Activated T-helper 1 cell treated with Interleukin-2 at 50 U/mL for 16 hours (primary cell): ENCODE measurements around the gene TPPP.

Experiments
- DNase-seq: peaks from one replicate; pipeline ENCODE4 v3.0.0-alpha.2; 2020; ENCODE audit warnings: low read depth

The TPPP gene

DNA sequence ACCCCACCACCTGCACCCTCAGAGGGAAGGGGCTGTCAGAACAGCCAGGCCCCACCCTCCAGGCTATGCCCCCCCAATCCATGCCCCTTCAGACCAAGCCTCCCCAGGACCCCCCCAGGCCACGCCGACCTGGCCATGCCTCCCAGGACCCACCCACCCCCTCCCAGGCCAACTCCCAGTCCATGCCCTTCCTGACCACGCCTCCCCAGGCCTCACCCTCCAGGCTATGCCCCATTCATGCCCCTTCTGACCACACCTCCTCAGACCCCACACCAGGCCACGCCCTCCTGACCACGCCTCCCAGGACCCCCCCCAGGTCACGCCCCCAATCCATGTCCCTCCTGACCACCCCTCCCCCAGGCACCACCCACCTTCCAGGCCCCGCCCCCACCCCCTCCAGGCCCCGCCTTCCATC, 27.6 kb downstream of the TPPP start:
- no peak for DNase-seq

GRCh38 chr5:664994-665360, 28.2 kb downstream of the TPPP start:
- DNase-seq, result no peak

DNA sequence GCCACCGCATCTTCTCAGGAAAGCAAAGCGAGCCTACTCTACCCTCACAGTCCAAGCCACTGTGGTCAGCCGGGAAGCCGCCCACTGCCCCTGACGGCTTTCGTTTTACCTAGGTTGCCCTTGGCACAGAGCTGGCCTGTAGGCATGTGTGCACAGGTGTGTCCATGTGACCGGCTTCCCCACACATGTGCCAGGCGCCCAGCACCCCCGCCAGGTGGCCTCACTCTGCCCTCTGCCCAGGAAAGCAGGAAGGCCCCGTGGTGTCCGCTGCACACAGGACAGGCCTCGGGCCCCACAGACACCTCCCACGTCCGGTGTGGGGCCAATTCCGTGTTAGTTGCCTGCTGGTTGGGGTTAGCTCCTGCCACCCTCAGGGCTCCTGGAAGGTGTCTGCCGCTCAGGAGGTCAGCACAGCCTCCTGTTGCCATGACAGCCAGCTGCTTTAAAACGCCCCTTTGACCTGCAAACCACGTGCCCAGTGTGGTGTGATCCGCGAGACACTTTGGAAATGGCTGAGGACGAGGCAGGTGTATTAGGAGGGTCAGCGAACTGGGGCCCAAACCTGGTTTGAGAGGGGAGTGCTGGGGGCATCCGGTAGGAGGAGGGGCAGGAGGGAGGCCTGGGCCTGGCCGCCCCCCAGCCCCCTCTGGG, 28.7 kb downstream of the TPPP start:
- no peak for DNase-seq

- DNase-seq, result no peak
Observed at GRCh38 chr5:663436-664342, 29.5 kb downstream of the TPPP start.

DNA sequence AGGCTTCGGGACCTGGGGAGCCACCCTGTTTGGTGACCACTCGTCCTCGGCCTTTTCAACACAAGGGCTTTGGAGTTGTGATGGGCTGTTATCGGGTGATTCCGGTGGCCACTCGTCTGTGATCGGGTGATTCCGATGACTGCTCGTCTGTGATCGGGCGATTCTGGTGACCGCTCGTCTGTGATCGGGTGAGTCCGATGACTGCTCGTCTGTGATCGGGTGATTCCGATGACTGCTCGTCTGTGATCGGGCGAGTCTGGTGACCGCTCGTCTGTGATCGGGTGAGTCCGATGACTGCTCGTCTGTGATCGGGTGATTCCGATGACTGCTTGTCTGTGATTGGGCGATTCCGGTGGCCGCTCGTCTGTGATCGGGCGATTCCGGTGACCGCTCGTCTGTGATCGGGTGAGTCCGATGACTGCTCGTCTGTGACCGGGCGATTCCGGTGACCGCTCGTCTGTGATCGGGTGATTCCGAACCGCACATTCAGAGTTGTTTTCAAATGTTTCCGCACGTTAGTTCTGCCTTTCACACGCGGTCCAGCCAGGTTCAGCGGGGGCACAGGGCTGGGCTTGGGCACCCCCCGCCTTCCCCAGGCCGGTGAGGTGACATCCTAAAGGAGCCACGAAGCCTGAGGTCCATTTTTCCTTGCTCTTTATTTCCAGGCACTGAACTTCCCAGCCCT, 30.3 kb downstream of the TPPP start:
- DNase-seq, result no peak

GRCh38 chr5:661891-662750, 31.0 kb downstream of the TPPP start:
- no peak for DNase-seq

DNA sequence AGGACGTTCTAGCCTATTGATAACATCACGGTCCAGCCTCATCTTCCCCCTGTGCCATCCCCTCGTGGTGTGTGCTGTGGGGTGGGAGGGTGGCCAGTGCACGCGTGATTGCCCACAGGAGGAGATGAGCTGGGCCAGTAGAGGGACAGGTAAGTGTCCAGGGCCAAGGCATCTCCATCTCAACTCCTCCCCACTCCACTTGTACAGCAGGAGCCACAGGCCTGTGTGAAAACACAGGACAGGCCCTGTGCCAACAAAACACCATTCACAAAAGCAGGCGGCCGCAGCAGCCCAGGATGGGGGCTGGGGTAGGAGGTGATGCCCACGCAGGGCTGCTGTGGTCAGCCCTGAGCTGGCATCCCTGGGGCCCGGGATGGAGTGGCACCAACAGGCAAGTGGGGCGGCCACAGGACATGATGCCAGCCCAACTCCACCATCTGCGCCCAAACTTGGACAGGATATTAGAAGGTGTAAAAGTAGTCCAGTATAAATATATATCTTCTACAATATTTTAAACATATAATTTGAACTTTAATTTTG, 32.6 kb downstream of the TPPP start:
- DNase-seq, result no peak

- no peak for DNase-seq
Observed at GRCh38 chr5:659496-660263, 33.5 kb downstream of the TPPP start.

- DNase-seq, result no peak
Observed at GRCh38 chr5:658103-658502, 35.0 kb downstream of the TPPP start.

DNA sequence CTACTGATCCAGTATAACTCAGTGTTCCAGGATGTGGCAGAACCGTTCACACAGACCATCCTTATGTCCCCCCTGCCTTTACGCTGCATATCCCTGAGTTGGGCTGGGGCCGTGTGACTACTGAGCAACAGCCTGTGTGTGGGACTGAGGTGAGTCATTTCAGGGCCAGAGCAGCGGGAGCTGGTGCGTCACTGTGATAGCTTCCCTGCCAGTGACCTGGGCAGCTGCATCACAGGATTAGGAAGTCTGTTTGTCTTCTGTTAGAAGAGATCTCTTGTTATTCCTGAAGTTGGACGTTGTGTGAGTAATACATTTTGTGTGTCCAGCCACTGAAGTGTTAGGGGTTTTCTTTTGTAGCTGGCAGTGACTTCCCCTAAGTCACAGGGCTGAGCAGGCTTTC, 35.6 kb downstream of the TPPP start:
- DNase-seq, result no peak

GRCh38 chr5:655406-655805, 37.7 kb downstream of the TPPP start:
- no peak for DNase-seq

DNA sequence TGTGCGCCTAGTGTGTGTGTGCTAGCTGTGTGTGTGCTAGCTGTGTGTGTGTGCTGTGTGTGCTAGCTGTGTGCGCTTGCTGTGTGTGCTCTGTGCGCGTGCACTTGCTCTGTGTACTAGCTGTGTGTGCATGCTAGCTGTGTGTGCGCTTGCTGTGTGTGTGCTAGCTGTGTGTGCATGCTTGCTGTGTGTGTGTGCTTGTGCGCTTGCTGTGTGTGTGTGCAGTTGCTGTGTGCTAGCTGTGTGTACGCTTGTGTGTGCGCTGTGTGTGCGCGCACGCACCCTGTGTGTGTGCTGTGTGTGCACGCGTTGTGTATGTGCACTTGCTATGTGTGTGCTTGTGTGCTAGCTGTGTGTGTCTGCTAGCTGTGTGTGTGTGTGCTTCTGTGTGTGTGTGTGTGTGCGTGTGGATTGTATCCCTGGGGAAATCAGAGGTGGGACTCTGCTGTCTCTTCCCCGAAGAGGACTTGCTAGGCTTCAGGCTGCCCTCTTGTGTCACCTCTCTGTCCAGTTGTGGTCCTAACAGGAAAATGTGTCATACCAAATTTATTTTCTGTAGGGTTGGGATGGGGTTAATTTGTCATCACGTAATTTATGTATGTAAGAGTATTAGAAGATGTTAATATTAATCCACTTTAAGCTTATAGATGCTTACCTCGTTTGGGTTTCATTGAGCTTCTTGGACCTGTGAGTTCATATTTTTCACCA, 38.9 kb downstream of the TPPP start:
- DNase-seq, result no peak

- no peak for DNase-seq
Observed at GRCh38 chr5:652773-653350, 40.3 kb downstream of the TPPP start.

DNA sequence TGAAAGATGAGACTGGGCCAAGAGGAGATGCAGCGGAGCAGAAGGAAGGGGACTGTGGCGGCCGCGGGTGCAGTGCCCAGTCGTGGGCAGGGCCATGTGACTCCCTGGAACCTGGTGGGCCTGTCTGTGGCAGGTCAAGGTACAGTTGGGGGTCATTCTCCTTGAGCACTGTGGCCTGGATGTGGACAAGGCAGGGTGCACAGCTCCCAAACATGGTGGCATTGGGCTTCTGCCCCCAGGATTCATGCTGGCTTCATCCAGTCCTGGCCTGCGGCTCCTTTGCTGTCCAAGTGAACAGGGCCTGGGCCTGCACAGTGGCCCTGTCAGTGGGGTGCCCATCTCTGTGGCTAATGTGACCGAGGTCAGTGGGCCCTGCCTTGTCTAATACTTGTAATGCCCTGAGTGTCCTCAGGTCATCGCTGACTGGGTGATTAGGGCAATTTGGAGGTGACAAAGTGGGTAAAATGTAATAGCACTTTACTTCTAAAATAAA, 41.1 kb downstream of the TPPP start:
- DNase-seq, result no peak

GRCh38 chr5:651296-652022, 41.7 kb downstream of the TPPP start:
- no peak for DNase-seq

DNA sequence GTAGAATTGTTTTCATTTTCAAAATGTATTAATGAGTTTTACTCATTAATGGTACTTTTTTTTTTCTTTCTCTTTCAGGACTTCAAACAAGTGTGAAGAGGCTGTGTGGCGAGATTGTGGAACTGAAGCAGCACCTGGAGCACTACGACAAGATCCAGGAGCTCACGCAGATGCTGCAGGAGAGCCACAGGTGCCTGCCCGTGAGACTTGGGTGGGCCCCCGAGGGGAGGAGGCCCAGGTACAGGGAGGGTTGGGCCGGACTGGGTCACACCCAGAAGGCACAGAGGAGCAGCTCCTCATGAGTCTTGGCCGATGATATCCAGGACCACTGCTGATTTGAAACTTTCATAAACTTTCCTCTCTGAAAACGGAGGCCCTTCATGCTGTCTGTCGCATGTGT, 45.4 kb downstream of the TPPP start:
- DNase-seq, result no peak

GRCh38 chr5:647311-647710, 45.8 kb downstream of the TPPP start:
- DNase-seq, result no peak

DNA sequence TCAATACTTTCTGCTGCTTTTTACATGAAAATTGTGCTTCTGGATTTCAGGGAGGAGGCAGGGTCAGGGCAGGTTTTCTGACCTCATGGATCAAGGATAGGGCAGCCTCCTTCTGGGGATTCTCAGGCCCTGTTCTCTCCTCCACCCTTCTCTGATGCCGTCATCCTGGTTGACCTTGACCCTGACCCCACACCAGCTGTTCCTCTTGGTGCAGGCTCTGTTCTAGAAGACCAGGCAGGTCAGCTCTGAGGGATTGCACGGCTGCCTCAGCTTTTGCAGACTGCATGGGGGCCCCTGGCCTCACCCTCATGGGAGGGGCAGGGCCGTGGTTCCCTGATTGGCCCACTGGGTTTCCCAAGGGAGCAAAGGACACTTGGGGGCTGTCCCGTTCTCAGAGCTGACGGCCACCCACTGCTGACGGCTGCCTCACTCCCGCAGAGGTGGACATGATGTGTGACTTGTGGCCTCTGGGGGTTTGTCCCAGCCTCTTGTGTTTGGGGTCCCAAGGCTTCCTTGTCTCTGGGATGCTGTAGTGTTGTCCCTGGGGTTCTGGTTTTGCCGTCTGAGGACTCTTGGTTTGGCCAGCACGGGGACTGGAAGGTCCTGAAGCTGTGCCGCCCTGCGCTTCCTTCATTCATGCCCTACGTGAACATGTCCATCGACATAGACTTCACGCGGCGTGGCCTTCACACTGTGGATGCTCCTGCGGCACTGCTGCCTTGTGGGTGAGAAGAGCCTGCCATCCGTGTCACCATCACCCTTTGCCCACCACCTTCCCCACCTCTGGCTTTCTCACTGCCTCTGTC, 46.6 kb downstream of the TPPP start:
- DNase-seq, result no peak
